Esophagus squamous epithelium (tissue), 4 donors: ENCODE results near the gene MDGA2.

ENCODE experiments used
- CTCF ChIP-seq, 6 experiments: fragments of 450-650 bp in 4 of 6; fragments of 200-600 bp in 2 of 6; sonication (generic) in 2 of 6; IDR thresholded peaks; one replicate each; pipeline ENCODE4 v1.5.1; 2016 to 2019; ENCODE audit warnings: antibody characterized with exemption in 6 of 6, mild to moderate bottlenecking in 4 of 6, moderate library complexity in 4 of 6
- POLR2A ChIP-seq, 4 donors: fragments of 450-650 bp; IDR thresholded peaks; one replicate each; pipeline ENCODE4 v1.6.1; 2017; ENCODE audit warnings: antibody characterized with exemption in 4 of 4, mild to moderate bottlenecking in 4 of 4, moderate library complexity in 3 of 4

GRCh38 chr14:47154276-47154797, 521.1 kb downstream of the MDGA2 start:
- no peak for TF ChIP-seq CTCF (IDR thresholded peaks at IDR 0.05)
- TF ChIP-seq POLR2A (IDR thresholded peaks at IDR 0.05): no peak
